ENCODE measurements around the gene ZBTB4.

ZBTB4 gene

DNA sequence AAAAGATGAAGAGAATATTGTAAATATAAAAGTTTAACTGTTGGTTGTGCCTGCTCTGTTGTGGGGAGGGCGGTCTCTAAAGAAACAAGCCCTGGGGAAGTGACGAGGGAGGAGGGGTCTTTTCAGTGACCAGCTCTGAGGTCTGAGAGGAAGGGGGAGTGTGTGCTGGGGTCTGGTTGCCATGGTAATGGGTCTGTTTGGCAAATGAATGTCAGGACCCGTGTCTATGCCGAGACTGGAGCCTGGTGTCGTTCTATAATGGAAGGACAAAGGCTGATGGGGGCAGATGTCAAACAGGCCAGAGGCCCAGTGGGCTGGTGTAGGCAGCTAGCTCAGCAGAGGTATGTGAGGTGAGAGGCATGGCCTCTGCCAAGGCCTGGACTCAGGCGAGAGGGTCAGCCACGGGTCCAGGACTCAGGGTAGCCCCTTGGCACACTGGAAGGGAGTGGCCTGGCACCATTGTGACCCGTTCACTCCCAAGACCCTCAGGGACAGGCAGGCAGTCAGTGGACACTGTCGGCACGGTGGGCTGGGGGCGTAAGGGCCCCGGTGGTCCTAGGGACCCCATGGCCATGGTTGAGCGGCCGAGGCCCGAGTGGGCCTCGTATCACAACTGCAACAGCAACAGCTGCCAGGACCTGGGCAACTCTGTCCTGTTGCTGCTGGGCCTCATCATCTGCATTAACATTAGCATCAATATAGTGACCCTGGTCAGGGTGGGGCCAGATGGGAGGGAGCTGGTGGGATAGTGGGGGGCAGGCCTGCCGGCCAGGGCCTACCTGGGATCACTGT lies 59.4 kb downstream of the ZBTB4 start, which contains the start of gene SPEM1:
SPEM1 (plus strand) TSS at position 506 of the 792 bp plus-strand sequence; CDS start at position 567, 61 bp downstream.
- H3K36me3 ChIP-seq (ENCODE audit: control insufficient read depth in 1 of 2, insufficient read depth in 2 of 2, low read depth in 1 of 2, low read length in 2 of 2): peaks cover 22 to 40% of the 10 kb centered on the region in 2 experiments
- no peak within 1 kb of the TSS for H3K4me2 ChIP-seq (ENCODE audit: low read length, poor library complexity, severe bottlenecking)
- H3K23ac ChIP-seq (ENCODE audit: low read length in 2 of 2): no peak within 1 kb of the TSS
- no peak within 1 kb of the TSS for H3K9ac ChIP-seq (ENCODE audit: low read length)
- H3K27ac ChIP-seq (ENCODE audit: low read length, poor library complexity, severe bottlenecking): no peak within 1 kb of the TSS
- no peak within 1 kb of the TSS for H2AFZ ChIP-seq (ENCODE audit: low read depth, low read length)
- H4K8ac ChIP-seq (ENCODE audit: low read length): no peak within 1 kb of the TSS
- H3K79me1 ChIP-seq (replicated peaks; ENCODE audit: low read length, poor library complexity, severe bottlenecking): peaks cover 2% of the 10 kb centered on the region
- H3K9me3 ChIP-seq (ENCODE audit: control insufficient read depth, low read length): no peaks in the 10 kb centered on the region
- no peak within 1 kb of the TSS for H2BK120ac ChIP-seq (ENCODE audit: low read depth, low read length)
- H3K4me3 ChIP-seq (ENCODE audit: insufficient read depth in 1 of 2, low read depth in 1 of 2, low read length in 2 of 2): no peak within 1 kb of the TSS
- no peak within 1 kb of the TSS for H3K4ac ChIP-seq (ENCODE audit: low read depth in 1 of 2, low read length in 2 of 2)
- H2BK5ac ChIP-seq (ENCODE audit: low read depth, low read length, poor library complexity, severe bottlenecking): no peak within 1 kb of the TSS
- H3K27me3 ChIP-seq (ENCODE audit: control insufficient read depth in 1 of 2, insufficient read depth in 1 of 2, low read length in 2 of 2): peaks cover 0 to 2% of the 10 kb centered on the region in 2 experiments
- H3K18ac ChIP-seq (ENCODE audit: low read depth in 1 of 2, low read length in 2 of 2): no peak within 1 kb of the TSS
- DNase-seq: no peak
- WGBS: 80% methylated on average over 17 of the region's 17 CpGs
- H4K91ac ChIP-seq (ENCODE audit: low read length): no peak within 1 kb of the TSS
- H3K4me1 ChIP-seq (ENCODE audit: control insufficient read depth, insufficient read depth, low read depth, low read length): peaks cover 3% of the 10 kb centered on the region
- H3K14ac ChIP-seq (ENCODE audit: low read length in 2 of 2): no peak within 1 kb of the TSS
- no peak within 1 kb of the TSS for H2BK15ac ChIP-seq (ENCODE audit: low read depth, poor library complexity, severe bottlenecking)
- H2BK12ac ChIP-seq (ENCODE audit: low read length in 2 of 2): no peak within 1 kb of the TSS
- no peak within 1 kb of the TSS for H2AK5ac ChIP-seq (ENCODE audit: low read length, severe bottlenecking)

DNA sequence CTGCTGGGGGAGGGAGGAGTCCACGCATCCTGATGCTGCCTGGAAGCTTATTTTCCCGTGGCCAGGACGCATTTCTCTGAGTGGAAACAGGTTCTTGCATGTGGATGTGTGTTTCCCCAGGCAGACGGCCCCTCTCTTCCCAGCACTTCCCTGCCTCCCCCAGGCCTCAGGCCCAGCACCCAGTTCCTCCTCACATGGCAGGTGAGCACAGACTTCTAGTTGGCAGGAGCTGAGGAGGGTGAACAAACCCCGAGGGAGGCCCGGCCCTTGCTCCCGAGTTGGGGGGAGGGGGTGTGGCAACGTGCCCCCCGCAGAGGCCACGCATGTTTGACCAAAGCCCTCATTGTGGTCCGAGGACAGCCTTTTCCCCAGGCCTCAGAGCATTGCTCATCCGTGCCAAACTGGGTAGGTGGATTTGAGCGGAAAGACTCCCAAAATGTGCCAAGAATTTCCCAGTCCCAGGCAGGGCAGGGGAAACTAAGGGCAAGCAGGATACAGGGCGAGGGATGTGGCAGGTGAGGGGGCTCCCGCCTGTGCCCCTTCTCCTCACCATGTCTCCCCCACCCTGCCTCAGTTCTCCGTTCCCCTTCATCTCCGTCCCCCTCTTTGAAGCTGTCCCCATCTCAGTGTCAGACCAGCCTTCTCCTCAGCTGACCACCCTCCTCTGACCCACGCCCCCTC lies 60.8 kb downstream of the ZBTB4 start:
- no peak for DNase-seq
- Histone ChIP-seq H3K9me3 (ENCODE audit: control insufficient read depth, low read length) (no peaks in the 10 kb centered on the region), H3K4ac (ENCODE audit: low read depth in 1 of 2, low read length in 2 of 2) (no peak overlapping the region), H2BK120ac (ENCODE audit: low read depth, low read length) (no peak overlapping the region), H3K9ac (ENCODE audit: low read length) (no peak overlapping the region), H3K4me2 (ENCODE audit: low read length, poor library complexity, severe bottlenecking) (no peak overlapping the region), H3K14ac (ENCODE audit: low read length in 2 of 2) (no peak overlapping the region), H3K4me1 (ENCODE audit: control insufficient read depth, insufficient read depth, low read depth, low read length) (peaks cover 3% of the 10 kb centered on the region), H3K27me3 (ENCODE audit: control insufficient read depth in 1 of 2, insufficient read depth in 1 of 2, low read length in 2 of 2) (no peaks in the 10 kb centered on the region), H2BK12ac (ENCODE audit: low read length in 2 of 2) (no peak overlapping the region), H3K79me1 (replicated peaks; ENCODE audit: low read length, poor library complexity, severe bottlenecking) (peaks cover 3% of the 10 kb centered on the region), H4K91ac (ENCODE audit: low read length) (no peak overlapping the region), H2BK15ac (ENCODE audit: low read depth, poor library complexity, severe bottlenecking) (no peak overlapping the region), H4K8ac (ENCODE audit: low read length) (no peak overlapping the region), H3K36me3 (ENCODE audit: control insufficient read depth in 1 of 2, insufficient read depth in 2 of 2, low read depth in 1 of 2, low read length in 2 of 2) (peaks cover 24 to 54% of the 10 kb centered on the region in 2 experiments), H3K23ac (ENCODE audit: low read length in 2 of 2) (no peak overlapping the region), H3K18ac (ENCODE audit: low read depth in 1 of 2, low read length in 2 of 2) (no peak overlapping the region), H2BK5ac (ENCODE audit: low read depth, low read length, poor library complexity, severe bottlenecking) (no peak overlapping the region), H2AK5ac (ENCODE audit: low read length, severe bottlenecking) (no peak overlapping the region), H3K4me3 (ENCODE audit: insufficient read depth in 1 of 2, low read depth in 1 of 2, low read length in 2 of 2) (no peak overlapping the region), H3K27ac (ENCODE audit: low read length, poor library complexity, severe bottlenecking) (no peak overlapping the region), H2AFZ (ENCODE audit: low read depth, low read length) (no peak overlapping the region)
- 78% methylated on average over 13 of the region's 18 CpGs for WGBS

DNA sequence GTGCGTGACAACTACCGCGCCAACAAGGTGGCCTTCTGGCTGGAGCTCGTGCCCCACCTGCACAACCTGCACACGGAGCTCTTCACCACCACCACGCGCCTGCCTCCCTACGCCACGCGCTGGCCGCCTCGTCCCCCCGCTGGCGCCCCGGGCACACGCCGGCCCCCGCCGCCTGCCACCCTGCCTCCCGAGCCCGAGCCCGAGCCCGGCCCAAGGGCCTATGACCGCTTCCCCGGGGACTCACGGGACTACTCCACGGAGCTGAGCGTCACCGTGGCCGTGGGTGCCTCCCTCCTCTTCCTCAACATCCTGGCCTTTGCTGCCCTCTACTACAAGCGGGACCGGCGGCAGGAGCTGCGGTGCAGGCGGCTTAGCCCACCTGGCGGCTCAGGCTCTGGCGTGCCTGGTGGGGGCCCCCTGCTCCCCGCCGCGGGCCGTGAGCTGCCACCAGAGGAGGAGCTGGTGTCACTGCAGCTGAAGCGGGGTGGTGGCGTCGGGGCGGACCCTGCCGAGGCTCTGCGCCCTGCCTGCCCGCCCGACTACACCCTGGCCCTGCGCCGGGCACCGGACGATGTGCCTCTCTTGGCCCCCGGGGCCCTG lies 62.3 kb downstream of the ZBTB4 start:
- Histone ChIP-seq H3K14ac (ENCODE audit: low read length in 2 of 2) (no peak overlapping the region), H3K4me3 (ENCODE audit: insufficient read depth in 1 of 2, low read depth in 1 of 2, low read length in 2 of 2) (no peak overlapping the region), H3K23ac (ENCODE audit: low read length in 2 of 2) (no peak overlapping the region), H3K36me3 (ENCODE audit: control insufficient read depth in 1 of 2, insufficient read depth in 2 of 2, low read depth in 1 of 2, low read length in 2 of 2) (peaks cover 24 to 54% of the 10 kb centered on the region in 2 experiments), H3K18ac (ENCODE audit: low read depth in 1 of 2, low read length in 2 of 2) (no peak overlapping the region), H3K9ac (ENCODE audit: low read length) (no peak overlapping the region), H4K91ac (ENCODE audit: low read length) (no peak overlapping the region), H3K4me2 (ENCODE audit: low read length, poor library complexity, severe bottlenecking) (no peak overlapping the region), H3K9me3 (ENCODE audit: control insufficient read depth, low read length) (no peaks in the 10 kb centered on the region), H2BK15ac (ENCODE audit: low read depth, poor library complexity, severe bottlenecking) (no peak overlapping the region), H2AFZ (ENCODE audit: low read depth, low read length) (no peak overlapping the region), H2BK12ac (ENCODE audit: low read length in 2 of 2) (no peak overlapping the region), H3K4me1 (ENCODE audit: control insufficient read depth, insufficient read depth, low read depth, low read length) (peaks cover 8% of the 10 kb centered on the region), H2AK5ac (ENCODE audit: low read length, severe bottlenecking) (no peak overlapping the region), H2BK120ac (ENCODE audit: low read depth, low read length) (no peak overlapping the region), H3K79me1 (replicated peaks; ENCODE audit: low read length, poor library complexity, severe bottlenecking) (peaks cover 8% of the 10 kb centered on the region), H2BK5ac (ENCODE audit: low read depth, low read length, poor library complexity, severe bottlenecking) (no peak overlapping the region), H3K4ac (ENCODE audit: low read depth in 1 of 2, low read length in 2 of 2) (no peak overlapping the region), H4K8ac (ENCODE audit: low read length) (no peak overlapping the region), H3K27me3 (ENCODE audit: control insufficient read depth in 1 of 2, insufficient read depth in 1 of 2, low read length in 2 of 2) (no peaks in the 10 kb centered on the region), H3K27ac (ENCODE audit: low read length, poor library complexity, severe bottlenecking) (no peak overlapping the region)
- over 99% methylated on average over 30 of the region's 54 CpGs for WGBS
- DNase-seq: no peak

DNA sequence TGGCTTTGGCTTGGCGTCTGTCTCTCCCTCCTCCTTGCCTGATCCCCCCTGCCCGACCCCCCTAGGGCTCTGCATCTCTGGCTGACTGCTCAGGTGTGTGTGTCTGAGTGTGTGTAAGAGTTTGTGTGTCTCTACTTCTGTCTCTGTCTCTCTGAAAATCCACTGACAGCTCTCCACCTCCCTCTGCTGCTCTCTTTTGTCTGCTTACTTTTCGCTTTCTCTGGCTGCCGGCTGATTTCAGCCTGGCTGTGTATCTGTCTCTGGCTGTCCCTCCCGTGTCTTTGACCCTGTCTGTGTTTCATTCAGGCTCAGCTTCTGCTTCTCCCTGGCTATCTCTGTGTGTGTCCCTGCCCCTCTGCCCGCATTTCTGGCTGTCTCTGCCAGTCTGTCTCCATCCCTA lies 63.1 kb downstream of the ZBTB4 start:
- Histone ChIP-seq H3K27me3 (ENCODE audit: control insufficient read depth in 1 of 2, insufficient read depth in 1 of 2, low read length in 2 of 2) (no peaks in the 10 kb centered on the region), H2BK120ac (ENCODE audit: low read depth, low read length) (no peak overlapping the region), H4K8ac (ENCODE audit: low read length) (no peak overlapping the region), H4K91ac (ENCODE audit: low read length) (no peak overlapping the region), H2AFZ (ENCODE audit: low read depth, low read length) (no peak overlapping the region), H3K4me1 (ENCODE audit: control insufficient read depth, insufficient read depth, low read depth, low read length) (peaks cover 8% of the 10 kb centered on the region), H3K4ac (ENCODE audit: low read depth in 1 of 2, low read length in 2 of 2) (no peak overlapping the region), H3K27ac (ENCODE audit: low read length, poor library complexity, severe bottlenecking) (no peak overlapping the region), H2BK15ac (ENCODE audit: low read depth, poor library complexity, severe bottlenecking) (no peak overlapping the region), H3K79me1 (replicated peaks; ENCODE audit: low read length, poor library complexity, severe bottlenecking) (peaks cover 8% of the 10 kb centered on the region), H2BK5ac (ENCODE audit: low read depth, low read length, poor library complexity, severe bottlenecking) (no peak overlapping the region), H2AK5ac (ENCODE audit: low read length, severe bottlenecking) (no peak overlapping the region), H3K14ac (ENCODE audit: low read length in 2 of 2) (no peak overlapping the region), H3K18ac (ENCODE audit: low read depth in 1 of 2, low read length in 2 of 2) (no peak overlapping the region), H3K4me2 (ENCODE audit: low read length, poor library complexity, severe bottlenecking) (no peak overlapping the region), H3K4me3 (ENCODE audit: insufficient read depth in 1 of 2, low read depth in 1 of 2, low read length in 2 of 2) (no peak overlapping the region), H3K23ac (ENCODE audit: low read length in 2 of 2) (no peak overlapping the region), H3K9me3 (ENCODE audit: control insufficient read depth, low read length) (no peaks in the 10 kb centered on the region), H3K9ac (ENCODE audit: low read length) (no peak overlapping the region), H2BK12ac (ENCODE audit: low read length in 2 of 2) (no peak overlapping the region), H3K36me3 (ENCODE audit: control insufficient read depth in 1 of 2, insufficient read depth in 2 of 2, low read depth in 1 of 2, low read length in 2 of 2) (peaks cover 24 to 56% of the 10 kb centered on the region in 2 experiments)
- no peak for DNase-seq
- WGBS: 84% methylated on average over 4 of the region's 6 CpGs
